HUES64 (cell line): Measurements from ENCODE around the gene NFU1.

ENCODE experiments used
- H3K27ac ChIP-seq: 2 replicates; pipeline ENCODE4 v1.7.0; 2013; ENCODE audit warnings: low read depth, low read length, inconsistent platforms
- H3K27me3 ChIP-seq: 2 replicates; pipeline ENCODE4 v1.6.1; 2013; ENCODE audit warnings: mild to moderate bottlenecking, low read length; ENCODE audit not compliant: insufficient read depth
- H3K36me3 ChIP-seq: 2 replicates; pipeline ENCODE4 v1.6.1; 2013; ENCODE audit warnings: mild to moderate bottlenecking, low read length; ENCODE audit not compliant: insufficient read depth
- H3K4me1 ChIP-seq: 2 replicates; pipeline ENCODE4 v1.6.1; 2013; ENCODE audit warnings: mild to moderate bottlenecking, low read length, moderate library complexity; ENCODE audit not compliant: insufficient read depth
- H3K4me3 ChIP-seq: 2 replicates; pipeline ENCODE4 v1.5.1; 2013; ENCODE audit warnings: mild to moderate bottlenecking, low read length, moderate library complexity
- H3K9ac ChIP-seq: 2 replicates; pipeline ENCODE4 v1.6.1; 2013; ENCODE audit warnings: mild to moderate bottlenecking, low read depth, low read length
- H3K9me3 ChIP-seq: 2 replicates; pipeline ENCODE4 v1.6.1; 2013; ENCODE audit warnings: low read depth, low read length; ENCODE audit not compliant: insufficient read depth
- WGBS: fragments of 150-250, 120-280 bp; methylation state at CpG from one replicate; pipeline ENCODE4 v1.1.7; 2013; ENCODE audit warnings: missing lambda C conversion rate; 5-methylcytosine and 5-hydroxymethylcytosine counted together

NFU1 gene

DNA sequence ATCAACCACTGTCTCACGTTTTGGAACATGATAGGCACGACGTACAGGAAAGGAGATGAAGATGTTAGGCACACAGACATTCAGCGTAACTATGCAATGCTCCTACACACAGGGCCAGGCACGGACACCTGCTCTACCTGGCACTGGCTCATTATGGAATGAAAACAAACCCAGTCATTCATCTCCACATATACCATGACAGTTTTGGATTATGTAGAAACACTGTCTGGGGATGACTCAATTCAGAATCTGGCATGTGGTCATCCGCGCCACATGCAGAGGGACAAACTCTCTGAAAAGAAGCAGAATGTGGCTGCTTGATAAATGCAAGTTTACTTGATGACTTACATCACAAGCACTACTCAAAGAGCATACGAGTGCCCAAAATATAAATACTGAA, 29.5 kb upstream of the NFU1 start:
- no peaks in the 10 kb centered on the region for H3K9me3 ChIP-seq
- H3K4me1 ChIP-seq, result peaks cover 15% of the 10 kb centered on the region
- H3K4me3 ChIP-seq, result no peak overlapping the region
- no peak overlapping the region for H3K9ac ChIP-seq
- no peaks in the 10 kb centered on the region for H3K27me3 ChIP-seq
- peaks cover 3% of the 10 kb centered on the region; the same call in 1 of the 2 replicates for H3K36me3 ChIP-seq
- H3K27ac ChIP-seq, result no peak overlapping the region
- 96% methylated on average over 8 of the region's 8 CpGs for WGBS

DNA sequence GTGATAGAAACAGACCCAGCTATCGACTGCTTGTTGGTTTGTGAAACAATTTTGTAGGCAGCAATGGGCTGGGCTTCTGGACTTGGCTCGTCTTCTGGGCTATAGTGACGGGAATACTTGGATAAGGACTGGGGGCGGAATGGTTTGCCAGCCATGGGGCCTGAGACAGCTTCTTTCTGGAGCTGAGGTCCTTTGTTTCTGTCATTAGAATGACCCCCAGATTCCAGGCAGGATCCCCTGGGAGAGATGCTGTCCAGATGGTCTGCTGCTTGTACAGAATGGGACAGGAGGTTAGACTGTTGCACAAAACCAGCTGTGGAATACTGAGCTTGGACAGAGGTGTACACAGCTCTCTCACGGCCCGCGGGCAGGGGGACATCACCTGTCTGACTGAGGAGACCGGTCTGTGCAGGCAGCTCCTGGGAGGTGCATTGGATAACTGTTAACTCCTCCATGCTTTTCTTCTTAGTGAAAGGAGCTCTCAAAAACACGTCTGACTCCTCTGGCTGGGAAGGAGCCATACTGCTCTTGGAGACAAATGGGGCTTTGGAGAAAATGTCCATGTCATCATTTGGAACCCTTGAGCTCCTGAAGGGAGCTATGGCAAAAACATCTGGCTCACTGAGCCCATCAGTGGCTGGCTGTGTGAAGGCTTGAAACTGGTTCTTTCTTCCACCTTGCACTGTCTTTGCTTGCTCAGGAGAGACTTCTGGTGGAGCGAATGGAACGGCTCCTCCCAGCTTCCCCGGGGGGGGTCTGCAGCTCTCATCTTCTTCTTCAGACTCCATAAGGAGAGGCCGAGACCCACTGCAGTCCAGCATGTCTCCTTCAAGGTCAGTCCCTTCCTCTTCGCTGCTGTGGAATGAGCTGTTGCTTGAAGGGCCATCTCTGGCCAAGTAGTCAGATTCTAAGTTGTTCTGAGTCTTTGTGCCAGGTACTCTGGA, 28.6 kb upstream of the NFU1 start:
- H3K27me3 ChIP-seq, result no peaks in the 10 kb centered on the region
- H3K27ac ChIP-seq, result no peak overlapping the region
- H3K36me3 ChIP-seq, result peaks cover 3% of the 10 kb centered on the region; the same call in 1 of the 2 replicates
- H3K4me1 ChIP-seq, result peaks cover 11% of the 10 kb centered on the region
- no peak overlapping the region for H3K4me3 ChIP-seq
- 94% methylated on average over 14 of the region's 14 CpGs for WGBS
- no peak overlapping the region for H3K9ac ChIP-seq
- H3K9me3 ChIP-seq, result no peaks in the 10 kb centered on the region

DNA sequence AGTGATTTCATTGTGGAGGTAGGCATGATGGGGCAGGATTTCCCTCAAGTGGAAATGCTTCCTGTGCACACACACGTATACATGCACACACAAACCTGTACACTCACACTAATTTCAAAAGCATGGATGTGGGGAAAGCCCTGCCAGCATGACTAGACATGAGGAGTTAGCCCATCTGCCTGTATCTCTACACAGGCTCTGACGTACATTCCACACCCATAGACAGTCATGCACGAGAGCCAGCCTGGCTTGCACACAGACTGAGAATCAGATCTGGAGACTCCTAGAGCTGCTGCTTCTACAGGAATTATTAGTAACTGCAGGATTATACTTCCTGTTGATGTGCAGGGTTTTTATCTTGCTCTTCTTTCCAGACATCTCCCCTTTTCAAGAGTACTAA, 27.3 kb upstream of the NFU1 start:
- Histone ChIP-seq H3K4me1 (peaks cover 5% of the 10 kb centered on the region), H3K27ac (no peak overlapping the region), H3K36me3 (peaks cover 3% of the 10 kb centered on the region; the same call in 1 of the 2 replicates), H3K9me3 (no peaks in the 10 kb centered on the region), H3K9ac (no peak overlapping the region), H3K4me3 (no peak overlapping the region), H3K27me3 (no peaks in the 10 kb centered on the region)
- WGBS, result 84% methylated on average over 3 of the region's 3 CpGs

DNA sequence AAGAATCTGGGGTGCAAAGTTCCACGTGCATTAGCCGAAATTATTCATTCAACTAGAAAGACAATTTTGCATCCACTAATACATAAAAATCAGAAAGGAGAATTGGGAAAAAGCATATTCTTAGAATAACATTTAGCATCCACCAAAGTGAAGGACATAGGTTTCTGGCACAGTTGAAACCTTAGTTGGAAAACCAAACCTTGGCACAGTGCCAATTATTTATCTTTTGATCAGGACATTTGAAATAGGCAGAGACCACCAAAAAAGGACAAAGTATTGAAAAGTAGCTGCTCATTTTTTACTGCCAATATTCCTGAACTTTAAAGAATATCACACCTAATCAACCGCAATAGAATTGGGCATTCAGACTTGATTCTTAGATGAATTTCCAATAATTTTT, 25.5 kb upstream of the NFU1 start:
- no peak overlapping the region for H3K27ac ChIP-seq
- 98% methylated on average over 3 of the region's 3 CpGs for WGBS
- peaks cover 3% of the 10 kb centered on the region; the same call in 1 of the 2 replicates for H3K36me3 ChIP-seq

DNA sequence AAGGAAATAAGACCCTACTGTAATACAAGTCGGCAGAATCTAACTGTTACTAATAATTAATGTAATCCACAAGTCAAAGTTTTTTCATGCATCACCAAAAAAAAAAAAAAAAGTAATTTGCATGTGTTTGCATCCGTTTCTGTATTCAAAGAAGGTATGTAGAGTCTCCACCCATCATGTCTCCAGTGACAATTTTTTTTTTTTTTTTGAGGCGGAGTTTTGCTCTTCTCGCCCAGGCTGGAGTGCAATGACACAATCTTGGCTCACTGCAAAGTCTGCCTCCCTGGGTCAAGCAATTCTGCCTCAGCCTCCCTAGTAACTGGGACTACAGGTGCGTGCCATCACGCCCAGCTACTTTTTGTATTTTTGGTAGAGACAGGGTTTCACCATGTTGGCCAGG, 24.2 kb upstream of the NFU1 start:
- Histone ChIP-seq H3K4me3 (no peak overlapping the region), H3K27me3 (no peaks in the 10 kb centered on the region)
- WGBS, result 92% methylated on average over 5 of the region's 6 CpGs

More for the DNA sequence above, 25.5 kb upstream of the NFU1 start:
- H3K9me3 ChIP-seq, result no peaks in the 10 kb centered on the region
- no peak overlapping the region for H3K4me3 ChIP-seq
- H3K4me1 ChIP-seq, result no peaks in the 10 kb centered on the region
- H3K27me3 ChIP-seq, result no peaks in the 10 kb centered on the region
- H3K9ac ChIP-seq, result no peak overlapping the region

DNA sequence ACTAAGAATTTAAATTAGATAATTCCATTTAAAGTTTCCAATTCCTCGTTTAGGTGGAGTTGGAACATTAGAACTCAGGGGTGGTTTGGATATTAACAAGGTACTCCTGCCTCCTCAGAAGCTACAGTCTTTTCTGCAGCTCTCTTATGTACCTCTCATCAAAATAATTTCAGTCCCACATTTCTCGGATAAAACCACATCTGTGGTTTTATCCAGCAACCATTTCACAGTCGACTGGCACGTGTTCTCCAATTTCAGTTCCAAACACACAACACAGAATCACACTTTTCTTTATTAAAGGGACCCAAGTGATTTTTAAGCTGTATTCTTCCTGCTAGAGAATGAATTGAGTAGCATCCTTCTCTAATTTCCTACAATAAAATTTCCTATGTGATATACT, 22.7 kb upstream of the NFU1 start:
- Histone ChIP-seq H3K36me3 (no peaks in the 10 kb centered on the region), H3K27me3 (no peaks in the 10 kb centered on the region), H3K9ac (no peak overlapping the region), H3K27ac (no peak overlapping the region), H3K9me3 (no peaks in the 10 kb centered on the region), H3K4me1 (no peaks in the 10 kb centered on the region), H3K4me3 (no peak overlapping the region)
- over 99% methylated on average over 3 of the region's 4 CpGs for WGBS

More for the DNA sequence above, 24.2 kb upstream of the NFU1 start:
- no peaks in the 10 kb centered on the region for H3K9me3 ChIP-seq
- no peaks in the 10 kb centered on the region for H3K4me1 ChIP-seq
- no peak overlapping the region for H3K9ac ChIP-seq
- H3K36me3 ChIP-seq, result peaks cover 3% of the 10 kb centered on the region; the same call in 1 of the 2 replicates
- H3K27ac ChIP-seq, result no peak overlapping the region

DNA sequence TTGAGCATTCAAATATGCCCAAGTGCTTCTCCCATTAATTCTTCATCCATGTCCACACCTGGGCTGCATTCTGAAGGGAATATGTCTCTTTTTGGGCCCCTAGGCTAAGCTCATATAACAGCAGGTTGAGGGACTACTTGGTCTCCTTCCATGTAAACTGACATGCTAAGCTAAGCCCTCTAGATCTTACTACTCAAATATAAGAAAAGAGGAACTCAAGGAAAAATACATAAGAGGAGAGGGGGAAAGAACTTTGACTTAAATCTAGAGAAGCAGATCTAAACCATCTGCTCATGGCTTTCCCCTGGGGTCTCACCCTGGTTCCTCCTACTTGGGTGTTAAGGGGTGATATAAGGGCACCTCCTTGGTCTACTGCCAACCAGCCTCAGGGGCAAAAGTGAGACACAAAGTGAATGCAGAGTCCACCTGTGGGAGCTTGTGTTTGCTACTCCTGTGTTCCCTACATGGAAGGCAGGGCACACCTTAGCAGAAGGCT, 19.8 kb upstream of the NFU1 start:
- peaks cover 7% of the 10 kb centered on the region; the same call in 1 of the 2 replicates for H3K4me1 ChIP-seq
- H3K36me3 ChIP-seq, result no peaks in the 10 kb centered on the region
- H3K4me3 ChIP-seq, result no peak overlapping the region
- no peak overlapping the region for H3K9ac ChIP-seq
- H3K27ac ChIP-seq, result no peak overlapping the region
- H3K9me3 ChIP-seq, result no peaks in the 10 kb centered on the region
- H3K27me3 ChIP-seq, result no peaks in the 10 kb centered on the region

DNA sequence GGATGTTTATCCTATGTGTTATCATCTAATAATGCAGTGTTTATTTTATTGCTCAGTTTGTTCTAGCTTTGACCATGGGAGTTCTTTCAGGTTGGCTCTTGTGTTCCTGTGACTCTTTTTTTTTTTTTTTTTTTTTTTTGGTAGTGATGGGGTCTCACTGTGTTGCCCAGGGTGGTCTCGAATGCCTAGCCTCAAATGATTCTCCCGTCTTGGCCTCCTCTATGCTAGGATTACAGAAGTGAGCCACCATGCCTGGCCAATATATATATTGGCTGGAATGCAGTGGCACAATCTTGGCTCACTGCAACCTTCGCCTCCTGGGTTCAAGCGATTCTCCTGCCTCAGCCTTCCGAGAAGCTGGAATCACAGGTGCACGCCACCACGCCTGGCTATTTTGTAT, 18.9 kb upstream of the NFU1 start:
- Histone ChIP-seq H3K36me3 (no peaks in the 10 kb centered on the region), H3K4me1 (peaks cover 13% of the 10 kb centered on the region), H3K9ac (no peak overlapping the region), H3K27ac (no peak overlapping the region), H3K9me3 (no peaks in the 10 kb centered on the region), H3K4me3 (no peak overlapping the region), H3K27me3 (no peaks in the 10 kb centered on the region)
- 98% methylated on average over 7 of the region's 7 CpGs for WGBS

DNA sequence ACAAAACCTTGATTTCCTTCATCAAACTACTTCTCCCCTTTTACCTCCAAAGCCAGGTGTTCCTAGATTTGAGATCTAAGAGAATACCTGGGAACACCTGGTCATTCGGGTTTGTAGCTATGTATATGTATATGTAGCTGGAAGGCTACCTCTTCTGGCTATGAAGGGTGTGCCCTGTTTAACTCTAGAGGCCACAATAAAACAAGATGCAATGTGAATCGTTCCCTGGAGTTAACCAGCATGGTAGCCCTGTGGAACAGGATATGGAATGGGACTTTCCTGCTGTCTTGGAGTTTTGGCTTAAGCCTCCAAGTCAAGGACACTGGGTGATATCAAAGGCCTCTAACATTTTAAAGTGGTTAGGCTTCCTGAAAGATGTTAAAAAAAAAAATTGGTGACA, 17.7 kb upstream of the NFU1 start:
- no peak overlapping the region for H3K4me3 ChIP-seq
- 94% methylated on average over 2 of the region's 2 CpGs for WGBS
- H3K36me3 ChIP-seq, result no peaks in the 10 kb centered on the region
- H3K9me3 ChIP-seq, result no peaks in the 10 kb centered on the region
- H3K9ac ChIP-seq, result no peak overlapping the region
- no peak overlapping the region for H3K27ac ChIP-seq
- no peaks in the 10 kb centered on the region for H3K27me3 ChIP-seq
- peaks cover 24% of the 10 kb centered on the region for H3K4me1 ChIP-seq

DNA sequence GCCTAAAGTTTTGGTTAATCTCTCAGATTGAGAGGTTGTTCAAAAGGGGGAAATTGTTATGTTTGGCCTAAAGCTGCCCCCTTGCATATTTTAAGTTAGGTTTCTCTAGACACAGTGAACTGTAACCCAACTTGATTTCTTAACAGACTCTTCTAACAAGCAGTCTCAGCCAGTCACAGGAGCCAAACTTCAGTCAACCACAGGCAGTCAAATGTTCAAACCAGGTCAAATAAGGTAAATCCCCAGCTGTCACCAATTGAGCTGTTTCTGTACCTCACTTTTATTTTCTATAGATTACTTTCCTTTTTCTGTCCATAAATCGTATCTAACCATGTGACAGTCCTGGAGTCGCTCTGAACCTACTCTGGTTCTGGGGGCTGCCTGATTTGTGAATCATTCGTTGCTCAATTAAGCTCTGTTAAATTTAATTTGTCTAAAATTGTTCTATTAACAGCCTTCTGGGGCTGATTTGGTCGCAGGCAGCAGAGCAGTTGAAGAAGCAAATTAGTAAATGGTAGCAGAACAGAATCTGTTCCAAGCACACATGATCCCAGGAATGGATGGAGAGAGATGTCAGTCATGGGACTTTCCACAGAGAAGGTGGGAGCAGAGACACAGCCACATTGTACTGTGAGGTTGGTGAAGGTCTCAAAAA, 16.4 kb upstream of the NFU1 start:
- 90% methylated on average over 4 of the region's 4 CpGs for WGBS
- Histone ChIP-seq H3K9ac (no peak overlapping the region), H3K27ac (no peak overlapping the region), H3K4me3 (no peak overlapping the region), H3K4me1 (peaks cover 34% of the 10 kb centered on the region), H3K36me3 (no peaks in the 10 kb centered on the region), H3K27me3 (no peaks in the 10 kb centered on the region), H3K9me3 (no peaks in the 10 kb centered on the region)

DNA sequence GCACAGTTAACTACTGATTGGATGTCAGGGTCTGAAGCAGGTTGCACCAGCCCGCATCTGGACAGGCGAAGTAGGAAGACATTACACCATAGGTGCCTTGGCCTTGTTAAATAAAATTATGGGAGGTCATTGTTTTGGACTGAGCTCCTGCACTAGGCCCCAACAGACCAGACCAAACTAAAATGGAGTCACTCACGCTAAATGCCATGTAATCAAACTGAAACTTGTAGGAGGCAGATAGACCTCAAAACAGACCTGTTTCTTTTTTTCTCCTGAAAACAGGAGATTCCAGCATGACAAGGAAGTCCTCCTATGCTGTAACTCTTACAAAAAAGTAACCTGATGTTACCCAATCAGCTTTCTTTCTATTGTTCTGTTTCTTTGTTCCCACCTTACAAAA, 15.5 kb upstream of the NFU1 start:
- H3K27me3 ChIP-seq, result no peaks in the 10 kb centered on the region
- WGBS, result 92% methylated on average over 3 of the region's 3 CpGs
- no peaks in the 10 kb centered on the region for H3K36me3 ChIP-seq
- no peak overlapping the region for H3K27ac ChIP-seq
- H3K9ac ChIP-seq, result no peak overlapping the region
- H3K9me3 ChIP-seq, result no peaks in the 10 kb centered on the region
- H3K4me1 ChIP-seq, result peaks cover 34% of the 10 kb centered on the region
- no peak overlapping the region for H3K4me3 ChIP-seq
